22Rv1 (cell line): ENCODE data around the gene TSPAN18.

ENCODE experiments used
- ZFX ChIP-seq: fragments of 450-650 bp; IDR thresholded peaks from 2 replicates; pipeline ENCODE4 v1.6.1; 2017; ENCODE audit warnings: antibody characterized with exemption, borderline replicate concordance
- TF ChIP-seq, protein P1 (sequence below): fragments of 450-650 bp; IDR thresholded peaks from 2 replicates; pipeline ENCODE4 v1.5.1; 2017; ENCODE audit warnings: mild to moderate bottlenecking

DNA sequence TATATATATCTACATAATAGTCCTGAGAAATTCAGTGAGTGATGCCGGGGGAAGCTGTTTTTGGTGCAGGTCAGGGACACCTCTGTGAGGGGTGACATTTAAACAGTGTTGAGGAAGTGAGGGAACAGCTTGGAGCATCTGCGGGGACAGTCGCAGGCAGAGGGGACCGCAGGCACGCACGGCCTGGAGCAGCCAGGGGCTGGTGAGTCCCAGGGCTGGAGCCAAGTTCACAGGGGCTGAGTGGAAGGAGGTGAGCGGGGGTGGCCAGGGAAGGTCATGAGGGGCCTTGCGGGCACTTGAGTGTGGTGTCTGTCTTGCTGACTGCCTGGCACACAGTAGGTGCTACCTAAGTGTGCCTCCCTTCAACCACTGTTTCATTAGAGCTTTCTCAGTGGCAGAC is 65.4 kb downstream of the TSPAN18 start:
- no peak for TF ChIP-seq ZFX
- TF ChIP-seq, protein P1, sequence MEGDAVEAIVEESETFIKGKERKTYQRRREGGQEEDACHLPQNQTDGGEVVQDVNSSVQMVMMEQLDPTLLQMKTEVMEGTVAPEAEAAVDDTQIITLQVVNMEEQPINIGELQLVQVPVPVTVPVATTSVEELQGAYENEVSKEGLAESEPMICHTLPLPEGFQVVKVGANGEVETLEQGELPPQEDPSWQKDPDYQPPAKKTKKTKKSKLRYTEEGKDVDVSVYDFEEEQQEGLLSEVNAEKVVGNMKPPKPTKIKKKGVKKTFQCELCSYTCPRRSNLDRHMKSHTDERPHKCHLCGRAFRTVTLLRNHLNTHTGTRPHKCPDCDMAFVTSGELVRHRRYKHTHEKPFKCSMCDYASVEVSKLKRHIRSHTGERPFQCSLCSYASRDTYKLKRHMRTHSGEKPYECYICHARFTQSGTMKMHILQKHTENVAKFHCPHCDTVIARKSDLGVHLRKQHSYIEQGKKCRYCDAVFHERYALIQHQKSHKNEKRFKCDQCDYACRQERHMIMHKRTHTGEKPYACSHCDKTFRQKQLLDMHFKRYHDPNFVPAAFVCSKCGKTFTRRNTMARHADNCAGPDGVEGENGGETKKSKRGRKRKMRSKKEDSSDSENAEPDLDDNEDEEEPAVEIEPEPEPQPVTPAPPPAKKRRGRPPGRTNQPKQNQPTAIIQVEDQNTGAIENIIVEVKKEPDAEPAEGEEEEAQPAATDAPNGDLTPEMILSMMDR: no peak
